GM21737 (cell line): ENCODE data around the gene ZNF446.

Experiments
- ATAC-seq: cut with Tn5 transposase; IDR thresholded peaks from one replicate; pipeline ENCODE4 v1.9.1; 2021; ENCODE audit warnings: mild to moderate bottlenecking, moderate library complexity; ENCODE audit not compliant: unreplicated experiment

ZNF446 gene

GRCh38 chr19:58521651-58522050 is 45.5 kb downstream of the ZNF446 start:
- no peak for ATAC-seq

- no peak for ATAC-seq
Observed at GRCh38 chr19:58522709-58523108, 46.6 kb downstream of the ZNF446 start.

GRCh38 chr19:58529405-58529804 is 53.3 kb downstream of the ZNF446 start:
- ATAC-seq, result no peak
